Liver (tissue), 9 donors: ENCODE measurements around the gene PHGDH. TPM values are rescaled to one million over a fixed set of nuclear protein-coding genes. Genes with fewer than 3 reads are reported as not detected.
A peak's percentile ranks its signal among the peaks of the same experiment; 100 is the strongest.

Source experiments
- DNase-seq: peaks from one replicate; pipeline ENCODE4 v3.0.0-alpha.2; 2017; ENCODE audit warnings: low spot score
- H3K27ac ChIP-seq, 2 donors: one replicate each; pipeline ENCODE4 v1.7.0; 2013; ENCODE audit warnings: inconsistent platforms in 2 of 2, low read length in 2 of 2, control low read depth in 1 of 2, low read depth in 1 of 2, mild to moderate bottlenecking in 1 of 2
- H3K27me3 ChIP-seq, 4 donors: one replicate each; pipeline versions ENCODE4 v1.6.1 to v1.7.0; 2013; ENCODE audit warnings: low read length in 3 of 4, inconsistent platforms in 1 of 4, mild to moderate bottlenecking in 1 of 4, moderate library complexity in 1 of 4; ENCODE audit not compliant: control insufficient read depth in 4 of 4, insufficient read depth in 4 of 4
- H3K36me3 ChIP-seq, 4 donors: one replicate each; pipeline versions ENCODE4 v1.6.1 to v1.7.0; 2013; ENCODE audit warnings: low read length in 3 of 4, mild to moderate bottlenecking in 3 of 4, low read depth in 1 of 4, moderate library complexity in 1 of 4; ENCODE audit not compliant: control insufficient read depth in 4 of 4, insufficient read depth in 3 of 4
- H3K4me1 ChIP-seq, 4 donors: one replicate each; pipeline versions ENCODE4 v1.6.1 to v1.7.0; 2013; ENCODE audit warnings: low read length in 3 of 4, mild to moderate bottlenecking in 3 of 4, moderate library complexity in 1 of 4; ENCODE audit not compliant: control insufficient read depth in 4 of 4, insufficient read depth in 4 of 4
- H3K4me3 ChIP-seq, 3 donors: one replicate each; pipeline versions ENCODE4 v1.6.1 to v1.7.0; 2013; ENCODE audit warnings: low read length in 3 of 3, control low read depth in 1 of 3, low read depth in 1 of 3, mild to moderate bottlenecking in 1 of 3
- H3K9ac ChIP-seq, 2 donors: one replicate each; pipeline ENCODE4 v1.7.0; 2013; ENCODE audit warnings: low read length in 2 of 2, mild to moderate bottlenecking in 2 of 2, moderate library complexity in 2 of 2, control low read depth in 1 of 2, low read depth in 1 of 2
- H3K9me3 ChIP-seq, 4 donors: one replicate each; pipeline versions ENCODE4 v1.6.1 to v1.7.0; 2013; ENCODE audit warnings: low read length in 3 of 4; ENCODE audit not compliant: control insufficient read depth in 4 of 4
- ATF3 ChIP-seq: IDR thresholded peaks from 2 replicates; pipeline ENCODE4 v1.6.1; 2016; ENCODE audit warnings: antibody characterized with exemption
- CTCF ChIP-seq: fragments of 150-350 bp; IDR thresholded peaks from 2 replicates; pipeline ENCODE4 v1.5.1; 2017; ENCODE audit warnings: improper control_type of control experiment, low read depth, low read length; ENCODE audit not compliant: missing input control
- EGR1 ChIP-seq, 2 donors: IDR thresholded peaks; 2 replicates each; pipeline ENCODE4 v1.6.1; 2016 to 2018; ENCODE audit warnings: antibody characterized with exemption in 2 of 2, low read depth in 2 of 2
- FOXA1 ChIP-seq: IDR thresholded peaks from 2 replicates; pipeline ENCODE4 v1.6.1; 2016; ENCODE audit warnings: antibody characterized with exemption
- FOXA2 ChIP-seq: IDR thresholded peaks from 2 replicates; pipeline ENCODE4 v1.6.1; 2016; ENCODE audit warnings: antibody characterized with exemption
- GABPA ChIP-seq, 2 donors: IDR thresholded peaks in 1 of 2; conservative IDR thresholded peaks in 1 of 2; 2 replicates each; pipeline ENCODE4 v1.6.1; 2016; ENCODE audit warnings: antibody characterized with exemption in 2 of 2, mild to moderate bottlenecking in 1 of 2, moderate library complexity in 1 of 2
- HNF4A ChIP-seq, 2 donors: conservative IDR thresholded peaks; 2 replicates each; pipeline ENCODE4 v1.6.1; 2016; ENCODE audit warnings: antibody characterized with exemption in 2 of 2, mild to moderate bottlenecking in 2 of 2
- HNF4G ChIP-seq: IDR thresholded peaks from 2 replicates; pipeline ENCODE4 v1.6.1; 2016; ENCODE audit warnings: antibody characterized with exemption
- JUND ChIP-seq, 2 donors: IDR thresholded peaks; 2 replicates each; pipeline ENCODE4 v1.6.1; 2016; ENCODE audit warnings: antibody characterized with exemption in 2 of 2
- NR2F2 ChIP-seq: IDR thresholded peaks from 2 replicates; pipeline ENCODE4 v1.6.1; 2016; ENCODE audit warnings: antibody characterized with exemption
- RAD21 ChIP-seq, 2 donors: IDR thresholded peaks; 2 replicates each; pipeline ENCODE4 v1.6.1; 2016; ENCODE audit warnings: antibody characterized with exemption in 2 of 2, mild to moderate bottlenecking in 2 of 2
- REST ChIP-seq: IDR thresholded peaks from 2 replicates; pipeline ENCODE4 v1.6.1; 2016; ENCODE audit warnings: antibody characterized with exemption, mild to moderate bottlenecking
- RXRA ChIP-seq, 2 donors: IDR thresholded peaks; 2 replicates each; pipeline ENCODE4 v1.6.1; 2017 to 2018; ENCODE audit warnings: antibody characterized with exemption in 2 of 2, mild to moderate bottlenecking in 1 of 2
- SP1 ChIP-seq: IDR thresholded peaks from 2 replicates; pipeline ENCODE4 v1.6.1; 2018; ENCODE audit warnings: antibody characterized with exemption, mild to moderate bottlenecking
- TAF1 ChIP-seq: conservative IDR thresholded peaks from 2 replicates; pipeline ENCODE4 v1.6.1; 2016; ENCODE audit warnings: antibody characterized with exemption, mild to moderate bottlenecking
- YY1 ChIP-seq: IDR thresholded peaks from 2 replicates; pipeline ENCODE4 v1.6.1; 2016; ENCODE audit warnings: antibody characterized with exemption, mild to moderate bottlenecking
- ZBTB33 ChIP-seq: IDR thresholded peaks from 2 replicates; pipeline ENCODE4 v1.6.1; 2016; ENCODE audit warnings: antibody characterized with exemption
- WGBS: extraction: QIAGEN DNeasy Blood & Tissue Kit; methylation state at CpG from one replicate; pipeline ENCODE4 v1.1.7; 2013; 5-methylcytosine and 5-hydroxymethylcytosine counted together
- polyA plus RNA-seq, 2 donors: library from polyadenylated mRNA; stranded (reverse) in 1 of 2; unstranded in 1 of 2; fragments of 200-250 nt in 1 of 2; fragments of >200 nt in 1 of 2; fragmentation: Nextera tagmentation in 1 of 2; extraction: Ambion mirVana in 1 of 2; gene quantifications; one replicate each; pipeline versions ENCODE4 v1.2.1 to v1.2.3, GENCODE V29; 2013 to 2015
- total RNA-seq, 2 donors: library from RNA; depleted of rRNA; stranded (reverse); fragments of >200 nt; gene quantifications; one replicate each; pipeline ENCODE4 v1.2.3, GENCODE V29; 2014
- TF ChIP-seq, protein P1 (sequence below): IDR thresholded peaks from 2 replicates; pipeline ENCODE4 v1.6.1; 2016; ENCODE audit warnings: antibody characterized with exemption
- donor health status: healthy.
- donor health status: healthy.
- donor health status: healthy.
- donor health status: healthy.
- donor health status: healthy.

PHGDH gene
- total and polyA plus RNA-seq, 4 donors, result 48.0 to 178 (median 80.5) TPM

DNA sequence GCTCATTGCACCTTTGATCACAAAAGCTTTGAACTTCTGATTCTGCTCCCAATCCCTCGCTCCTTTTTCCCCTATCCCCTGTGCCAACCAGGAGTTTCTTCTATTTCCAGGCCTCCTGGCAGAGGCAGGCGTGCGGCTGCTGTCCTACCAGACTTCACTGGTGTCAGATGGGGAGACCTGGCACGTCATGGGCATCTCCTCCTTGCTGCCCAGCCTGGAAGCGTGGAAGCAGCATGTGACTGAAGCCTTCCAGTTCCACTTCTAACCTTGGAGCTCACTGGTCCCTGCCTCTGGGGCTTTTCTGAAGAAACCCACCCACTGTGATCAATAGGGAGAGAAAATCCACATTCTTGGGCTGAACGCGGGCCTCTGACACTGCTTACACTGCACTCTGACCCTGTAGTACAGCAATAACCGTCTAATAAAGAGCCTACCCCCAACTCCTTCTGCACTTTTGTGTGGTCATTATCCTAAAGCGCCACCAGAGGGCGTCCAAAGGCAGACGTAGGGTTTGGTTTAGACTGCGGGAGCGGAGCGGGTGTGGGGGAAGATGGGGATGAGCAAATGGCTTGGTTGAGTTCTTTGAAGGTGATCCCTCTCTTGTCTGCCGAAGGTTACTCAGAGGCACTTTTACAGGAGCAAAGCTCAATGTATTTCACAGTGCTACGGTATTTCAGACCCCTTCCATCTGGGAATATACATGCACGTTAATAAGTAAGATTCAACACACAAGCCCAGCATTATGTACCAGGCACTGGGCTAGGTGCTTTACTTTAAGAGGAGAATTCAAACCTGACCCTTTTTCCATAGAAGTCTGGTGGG, 32.3 kb downstream of the PHGDH start:
- 29% methylated on average over 17 of the region's 17 CpGs for WGBS
- Histone ChIP-seq H3K27ac (peak overlapping the region in 1 of 2 donors; percentile 10), H3K36me3 (peaks cover 3 to 11% (median 7%) of the 10 kb centered on the region in 4 donors), H3K27me3 (no peaks in the 10 kb centered on the region), H3K9me3 (no peaks in the 10 kb centered on the region), H3K4me3 (no peak overlapping the region), H3K9ac (no peak overlapping the region), H3K4me1 (peaks cover 5 to 37% (median 25%) of the 10 kb centered on the region in 4 donors)
- DNase-seq, result peak; percentile 61
- peak; percentile 55 to 72 for TF ChIP-seq RXRA (IDR thresholded peaks at IDR 0.05)
- TF ChIP-seq YY1, result no peak
- TF ChIP-seq FOXA1, result no peak
- no peak for TF ChIP-seq NR2F2
- no peak for TF ChIP-seq GABPA (IDR thresholded peaks at IDR 0.05 in 1 of 2, conservative IDR thresholded peaks at IDR 0.05 in 1 of 2)
- TF ChIP-seq FOXA2, result no peak
- TF ChIP-seq HNF4A (conservative IDR thresholded peaks at IDR 0.05), result peak; percentile 48 to 74
- TF ChIP-seq JUND (IDR thresholded peaks at IDR 0.05), result no peak
- peak; percentile 79 for TF ChIP-seq CTCF
- no peak for TF ChIP-seq TAF1
- TF ChIP-seq HNF4G, result no peak
- no peak for TF ChIP-seq ZBTB33
- TF ChIP-seq REST, result no peak
- TF ChIP-seq, protein P1, sequence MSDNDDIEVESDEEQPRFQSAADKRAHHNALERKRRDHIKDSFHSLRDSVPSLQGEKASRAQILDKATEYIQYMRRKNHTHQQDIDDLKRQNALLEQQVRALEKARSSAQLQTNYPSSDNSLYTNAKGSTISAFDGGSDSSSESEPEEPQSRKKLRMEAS, result no peak
- peak; percentile 22 for TF ChIP-seq ATF3
- TF ChIP-seq EGR1 (IDR thresholded peaks at IDR 0.05; ENCODE audit: low read depth in 2 of 2), result no peak
- TF ChIP-seq RAD21 (IDR thresholded peaks at IDR 0.05), result peak; percentile 96 to 97
- peak; percentile 35 for TF ChIP-seq SP1
